HEK293 (cell line): ENCODE data around the gene PODN.

Experiments
- CTCF ChIA-PET: fragments of 350-600 bp; formaldehyde crosslinking; extraction: SDS; loops from one replicate; lab custom pipeline; 2021; ENCODE audit warnings: antibody characterized with exemption; lab: Yijun Ruan, JAX
- POLR2A ChIA-PET: fragments of 300-600 bp; formaldehyde crosslinking; extraction: SDS; loops from one replicate; lab custom pipeline; 2020; ENCODE audit warnings: antibody characterized with exemption, inconsistent platforms; lab: Yijun Ruan, JAX
- H3K27ac ChIP-seq: fragments of 200-500 bp; sonication (Bioruptor generic); 2 replicates; pipeline ENCODE4 v1.5.1; 2014; ENCODE audit warnings: low read depth, low read length, control low read depth, inconsistent platforms; ENCODE audit errors: extremely low read depth
- H3K36me3 ChIP-seq, 2 experiments: fragments of 200-500 bp in 1 of 2; sonication (Bioruptor generic) in 1 of 2; 1 replicate in 1 of 2; 2 replicates in 1 of 2; pipeline ENCODE4 v1.5.1; 2014 to 2017; ENCODE audit warnings: inconsistent platforms in 2 of 2, low read length in 2 of 2; ENCODE audit not compliant: control insufficient read depth in 2 of 2, insufficient read depth in 1 of 2
- H3K4me1 ChIP-seq: fragments of 200-500 bp; sonication (Bioruptor generic); 2 replicates; pipeline ENCODE4 v1.5.1; 2014; ENCODE audit warnings: mild to moderate bottlenecking, low read length, inconsistent platforms; ENCODE audit not compliant: control insufficient read depth, insufficient read depth
- H3K4me3 ChIP-seq: 2 replicates; pipeline ENCODE4 v1.5.1; 2011; ENCODE audit warnings: low read depth, mild to moderate bottlenecking, control low read depth, low read length, moderate library complexity
- H3K9me3 ChIP-seq: fragments of 200-500 bp; sonication (Bioruptor generic); 2 replicates; pipeline ENCODE4 v1.5.1; 2014; ENCODE audit warnings: low read depth, low read length, inconsistent platforms; ENCODE audit not compliant: control insufficient read depth, insufficient read depth
- FEZF1 ChIP-seq: fragments of 450-650 bp; formaldehyde crosslinking; IDR thresholded peaks from 2 replicates; pipeline ENCODE4 v1.5.1; 2016; ENCODE audit warnings: missing biosample characterization, missing genetic modification characterization
- GLIS1 ChIP-seq: fragments of 450-650 bp; formaldehyde crosslinking; IDR thresholded peaks from 2 replicates; pipeline ENCODE4 v1.5.1; 2016; ENCODE audit warnings: missing biosample characterization, missing genetic modification characterization
- HOXD13 ChIP-seq: sonication (generic); formaldehyde crosslinking; IDR thresholded peaks from 2 replicates; pipeline ENCODE4 v1.8.0; 2022; ENCODE audit warnings: missing genetic modification reagents, borderline replicate concordance
- PRDM1 ChIP-seq: fragments of 450-650 bp; formaldehyde crosslinking; IDR thresholded peaks from 2 replicates; pipeline ENCODE4; 2016; ENCODE audit warnings: missing biosample characterization, missing genetic modification characterization
- ZIC2 ChIP-seq: fragments of 450-650 bp; formaldehyde crosslinking; IDR thresholded peaks from 2 replicates; pipeline ENCODE4 v1.5.1; 2016; ENCODE audit warnings: missing biosample characterization, missing genetic modification characterization
- ZNF223 ChIP-seq: fragments of 450-650 bp; formaldehyde crosslinking; IDR thresholded peaks from 2 replicates; pipeline ENCODE4 v1.5.1; 2016; ENCODE audit warnings: missing biosample characterization, missing genetic modification characterization
- ZNF544 ChIP-seq: fragments of 450-650 bp; formaldehyde crosslinking; IDR thresholded peaks from 2 replicates; pipeline ENCODE4 v1.5.0; 2017; ENCODE audit warnings: missing biosample characterization, missing genetic modification characterization
- ZNF600 ChIP-seq: fragments of 450-650 bp; formaldehyde crosslinking; IDR thresholded peaks from 2 replicates; pipeline ENCODE4 v1.5.1; 2016; ENCODE audit warnings: missing biosample characterization, missing genetic modification characterization
- ZNF629 ChIP-seq: fragments of 450-650 bp; formaldehyde crosslinking; IDR thresholded peaks from 2 replicates; pipeline ENCODE4 v1.5.1; 2017; ENCODE audit warnings: missing biosample characterization, missing genetic modification characterization
- ZNF664 ChIP-seq: fragments of 450-650 bp; formaldehyde crosslinking; IDR thresholded peaks from 2 replicates; pipeline ENCODE4 v1.5.1; 2016; ENCODE audit warnings: missing biosample characterization, missing genetic modification characterization
- TF ChIP-seq, protein P1 (sequence below): fragments of 450-650 bp; formaldehyde crosslinking; IDR thresholded peaks from 2 replicates; pipeline ENCODE4 v1.5.1; 2016; ENCODE audit warnings: missing biosample characterization, missing genetic modification characterization
- TF ChIP-seq, protein P2 (sequence below): fragments of 450-650 bp; formaldehyde crosslinking; IDR thresholded peaks from 2 replicates; pipeline ENCODE4 v1.5.1; 2016; ENCODE audit warnings: missing biosample characterization, missing genetic modification characterization
- TF ChIP-seq, protein P3 (sequence below): fragments of 450-650 bp; formaldehyde crosslinking; IDR thresholded peaks from 2 replicates; pipeline ENCODE4; 2016; ENCODE audit warnings: missing biosample characterization, missing genetic modification characterization
- TF ChIP-seq, protein P4 (sequence below): fragments of 450-650 bp; formaldehyde crosslinking; IDR thresholded peaks from 2 replicates; pipeline ENCODE4 v1.5.1; 2016; ENCODE audit warnings: missing biosample characterization, missing genetic modification characterization

PODN gene

DNA sequence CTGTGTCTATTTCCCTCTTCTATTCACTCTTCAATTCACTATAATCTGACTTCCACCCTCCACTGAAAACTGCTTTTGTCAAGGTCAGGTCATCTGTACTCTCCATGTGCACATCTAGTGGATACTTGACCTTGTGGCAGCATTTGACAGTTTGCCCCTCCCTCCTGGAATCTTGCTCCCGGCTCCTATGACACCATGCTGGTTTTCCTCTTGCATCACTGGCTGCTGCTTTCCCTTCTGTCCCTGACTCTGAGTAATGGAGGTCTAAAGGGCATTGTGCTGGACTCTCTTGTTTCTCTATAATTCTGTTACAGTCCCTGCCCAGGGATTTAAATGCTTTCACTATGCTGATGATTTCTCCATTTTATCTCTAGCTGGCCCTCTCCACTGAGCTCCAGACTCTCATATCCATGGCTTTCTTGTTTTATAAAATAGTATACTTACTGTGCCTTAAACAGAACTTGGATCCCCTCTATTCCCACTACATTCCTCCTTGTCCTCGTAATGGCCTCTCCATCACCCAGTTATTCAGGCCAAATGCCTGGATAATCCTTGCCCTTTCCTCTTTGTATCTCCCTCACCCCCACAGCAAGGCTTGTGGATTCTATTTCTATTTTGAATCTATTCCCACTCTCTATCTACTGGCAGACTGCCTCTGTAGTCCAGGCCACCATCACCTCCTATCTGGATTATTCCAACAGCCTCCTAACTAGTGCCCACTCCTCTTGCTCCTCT lies 36.8 kb upstream of the PODN start:
- CTCF ChIA-PET = no interaction called here
- H3K36me3 ChIP-seq = peaks cover 0 to 9% of the 10 kb centered on the region in 2 experiments; a peak in 2 of 3 replicates
- POLR2A ChIA-PET = no interaction called here
- H3K9me3 ChIP-seq = no peaks in the 10 kb centered on the region
- no peaks in the 10 kb centered on the region; the same call in 1 of the 2 replicates for H3K4me1 ChIP-seq
- H3K4me3 ChIP-seq = no peak overlapping the region
- no peak overlapping the region for H3K27ac ChIP-seq
- peak; percentile 42; the same call in 1 of the 2 replicates for TF ChIP-seq FEZF1 (tag by site-specific recombination)
- TF ChIP-seq, protein P1, sequence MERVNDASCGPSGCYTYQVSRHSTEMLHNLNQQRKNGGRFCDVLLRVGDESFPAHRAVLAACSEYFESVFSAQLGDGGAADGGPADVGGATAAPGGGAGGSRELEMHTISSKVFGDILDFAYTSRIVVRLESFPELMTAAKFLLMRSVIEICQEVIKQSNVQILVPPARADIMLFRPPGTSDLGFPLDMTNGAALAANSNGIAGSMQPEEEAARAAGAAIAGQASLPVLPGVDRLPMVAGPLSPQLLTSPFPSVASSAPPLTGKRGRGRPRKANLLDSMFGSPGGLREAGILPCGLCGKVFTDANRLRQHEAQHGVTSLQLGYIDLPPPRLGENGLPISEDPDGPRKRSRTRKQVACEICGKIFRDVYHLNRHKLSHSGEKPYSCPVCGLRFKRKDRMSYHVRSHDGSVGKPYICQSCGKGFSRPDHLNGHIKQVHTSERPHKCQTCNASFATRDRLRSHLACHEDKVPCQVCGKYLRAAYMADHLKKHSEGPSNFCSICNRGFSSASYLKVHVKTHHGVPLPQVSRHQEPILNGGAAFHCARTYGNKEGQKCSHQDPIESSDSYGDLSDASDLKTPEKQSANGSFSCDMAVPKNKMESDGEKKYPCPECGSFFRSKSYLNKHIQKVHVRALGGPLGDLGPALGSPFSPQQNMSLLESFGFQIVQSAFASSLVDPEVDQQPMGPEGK = peak; percentile 31; the same call in 1 of the 2 replicates
- peak; percentile 58; the same call in 1 of the 2 replicates for TF ChIP-seq PRDM1 (tag by site-specific recombination)
- peak; percentile 70 for TF ChIP-seq ZNF629 (tag by site-specific recombination)
- TF ChIP-seq ZIC2 (tag by site-specific recombination) = peak; percentile 39
- TF ChIP-seq, protein P2, sequence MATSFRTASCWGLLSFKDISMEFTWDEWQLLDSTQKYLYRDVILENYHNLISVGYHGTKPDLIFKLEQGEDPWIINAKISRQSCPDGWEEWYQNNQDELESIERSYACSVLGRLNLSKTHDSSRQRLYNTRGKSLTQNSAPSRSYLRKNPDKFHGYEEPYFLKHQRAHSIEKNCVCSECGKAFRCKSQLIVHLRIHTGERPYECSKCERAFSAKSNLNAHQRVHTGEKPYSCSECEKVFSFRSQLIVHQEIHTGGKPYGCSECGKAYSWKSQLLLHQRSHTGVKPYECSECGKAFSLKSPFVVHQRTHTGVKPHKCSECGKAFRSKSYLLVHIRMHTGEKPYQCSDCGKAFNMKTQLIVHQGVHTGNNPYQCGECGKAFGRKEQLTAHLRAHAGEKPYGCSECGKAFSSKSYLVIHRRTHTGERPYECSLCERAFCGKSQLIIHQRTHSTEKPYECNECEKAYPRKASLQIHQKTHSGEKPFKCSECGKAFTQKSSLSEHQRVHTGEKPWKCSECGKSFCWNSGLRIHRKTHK (tag by site-specific recombination) = no peak
- TF ChIP-seq ZNF600 = 0 out of 2 replicates have a peak, but pooled peaks have one; percentile 15
- TF ChIP-seq ZNF544 (tag by site-specific recombination) = no peak
- TF ChIP-seq, all 188 proteins: peak for 6

DNA sequence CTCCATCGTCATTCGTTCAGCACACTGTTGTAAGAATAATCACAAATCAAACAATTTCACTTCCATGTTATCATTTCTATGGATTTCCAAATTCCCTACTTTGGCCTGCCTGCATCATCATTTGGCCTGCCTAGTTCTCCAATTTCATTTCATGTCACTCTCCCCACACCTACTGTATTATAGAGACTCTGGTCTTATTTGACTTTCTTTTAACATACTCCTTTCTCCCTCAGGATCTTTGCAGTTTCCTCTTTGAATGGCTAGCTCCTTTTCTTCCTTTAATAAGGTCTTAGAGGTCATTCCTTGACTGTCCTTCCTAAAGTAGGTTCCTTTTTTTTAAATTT lies 36.3 kb upstream of the PODN start:
- TF ChIP-seq, protein P3, sequence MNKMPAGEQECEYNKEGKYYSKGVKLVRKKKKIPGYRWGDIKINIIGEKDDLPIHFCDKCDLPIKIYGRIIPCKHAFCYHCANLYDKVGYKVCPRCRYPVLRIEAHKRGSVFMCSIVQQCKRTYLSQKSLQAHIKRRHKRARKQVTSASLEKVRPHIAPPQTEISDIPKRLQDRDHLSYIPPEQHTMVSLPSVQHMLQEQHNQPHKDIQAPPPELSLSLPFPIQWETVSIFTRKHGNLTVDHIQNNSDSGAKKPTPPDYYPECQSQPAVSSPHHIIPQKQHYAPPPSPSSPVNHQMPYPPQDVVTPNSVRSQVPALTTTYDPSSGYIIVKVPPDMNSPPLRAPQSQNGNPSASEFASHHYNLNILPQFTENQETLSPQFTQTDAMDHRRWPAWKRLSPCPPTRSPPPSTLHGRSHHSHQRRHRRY (tag by site-specific recombination) = no peak
- TF ChIP-seq ZNF223 (0 out of 2 replicates have a peak, but pooled peaks have one; percentile 14), ZNF664 (no peak), HOXD13 (CRISPR knock-in tag) (no peak)
- TF ChIP-seq, all 188 proteins: peak for 1
- POLR2A ChIA-PET = no interaction called here
- Histone ChIP-seq H3K4me3 (no peak overlapping the region), H3K4me1 (no peaks in the 10 kb centered on the region; the same call in 1 of the 2 replicates), H3K27ac (no peak overlapping the region), H3K36me3 (peaks cover 0 to 9% of the 10 kb centered on the region in 2 experiments; a peak in 2 of 3 replicates), H3K9me3 (no peaks in the 10 kb centered on the region)
- CTCF ChIA-PET = no interaction called here

DNA sequence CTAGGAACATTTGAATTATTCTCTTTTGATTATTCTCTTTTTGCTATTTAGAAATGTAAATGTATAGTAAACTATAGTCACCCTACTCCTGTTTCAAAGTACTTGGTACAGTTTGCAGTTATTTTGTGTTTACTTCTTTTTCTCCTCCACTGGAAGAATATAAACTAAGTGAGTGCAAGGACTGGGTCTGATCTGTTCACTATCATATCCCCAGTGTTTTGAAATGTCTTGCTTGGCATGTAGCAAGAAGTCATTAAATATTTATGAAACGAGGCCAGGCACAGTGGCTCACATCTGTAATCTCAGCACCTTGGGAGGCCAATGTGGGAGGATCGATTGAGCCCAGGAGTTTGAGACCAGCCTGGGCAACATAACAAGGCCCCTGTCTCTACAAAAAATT lies 35.8 kb upstream of the PODN start:
- Histone ChIP-seq H3K4me1 (no peaks in the 10 kb centered on the region; the same call in 1 of the 2 replicates), H3K36me3 (peaks cover 0 to 9% of the 10 kb centered on the region in 2 experiments; a peak in 2 of 3 replicates), H3K4me3 (no peak overlapping the region), H3K9me3 (no peaks in the 10 kb centered on the region), H3K27ac (no peak overlapping the region)
- ChIA-PET CTCF (interaction anchor here (1.3 kb wide), 1 partner anchor 9 kb away, joined by 3 read pairs; no protein-coding TSS in a partner anchor), POLR2A (no interaction called here)
- TF ChIP-seq, protein P4, sequence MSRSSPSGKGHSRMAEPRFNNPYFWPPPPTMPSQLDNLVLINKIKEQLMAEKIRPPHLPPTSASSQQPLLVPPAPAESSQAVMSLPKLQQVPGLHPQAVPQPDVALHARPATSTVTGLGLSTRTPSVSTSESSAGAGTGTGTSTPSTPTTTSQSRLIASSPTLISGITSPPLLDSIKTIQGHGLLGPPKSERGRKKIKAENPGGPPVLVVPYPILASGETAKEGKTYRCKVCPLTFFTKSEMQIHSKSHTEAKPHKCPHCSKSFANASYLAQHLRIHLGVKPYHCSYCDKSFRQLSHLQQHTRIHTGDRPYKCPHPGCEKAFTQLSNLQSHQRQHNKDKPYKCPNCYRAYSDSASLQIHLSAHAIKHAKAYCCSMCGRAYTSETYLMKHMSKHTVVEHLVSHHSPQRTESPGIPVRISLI = no peak
- TF ChIP-seq GLIS1 = 0 out of 2 replicates have a peak, but pooled peaks have one; percentile 12
